ENCODE results near the gene ANKS4B.
"Not testable (repeated sequence)": the region's sequence is repeated elsewhere in the genome, so short reads cannot be mapped to it uniquely, and the experiment has no call there.

The ANKS4B gene

DNA sequence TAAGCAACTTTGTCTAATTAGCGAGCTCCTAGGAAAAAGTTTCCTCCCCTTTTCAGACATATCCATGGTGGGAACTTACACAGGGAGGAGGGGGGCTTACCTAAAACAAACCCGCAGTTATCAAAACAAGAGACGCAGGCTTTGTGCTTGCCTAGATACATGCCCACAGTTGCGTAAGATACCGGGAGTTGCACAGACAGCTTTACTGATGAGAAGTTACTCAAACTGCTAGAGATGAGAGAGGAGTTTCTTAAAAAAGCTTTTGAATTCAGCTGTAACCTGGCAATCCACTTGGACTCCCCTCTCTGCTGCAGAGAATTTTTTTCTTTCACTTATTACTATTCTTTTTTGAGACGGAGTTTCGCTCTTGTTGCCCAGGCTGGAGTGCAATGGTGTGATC lies 15.3 kb upstream of the ANKS4B start:
- no peak for DNase-seq (ENCODE audit: low spot score)

DNA sequence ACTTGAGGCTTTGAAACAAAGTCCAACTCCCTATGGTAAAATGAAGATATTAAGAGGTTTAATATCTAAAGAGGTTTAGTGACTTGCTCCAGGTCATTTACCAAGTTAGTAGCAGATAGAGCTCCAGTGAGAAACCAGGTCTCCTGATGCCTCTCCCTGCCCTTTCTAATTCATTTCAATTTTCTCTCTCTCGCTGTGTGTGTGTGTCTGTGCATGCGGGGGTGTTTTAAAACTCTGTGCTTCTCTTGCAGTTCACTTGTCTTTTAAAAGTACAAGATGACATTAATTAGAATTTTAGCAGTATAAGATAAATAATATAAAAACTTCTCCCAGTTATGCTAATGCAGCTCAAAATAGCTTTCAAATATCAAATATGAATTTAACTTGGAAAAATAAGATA lies 13.9 kb upstream of the ANKS4B start:
- DNase-seq (ENCODE audit: low spot score), result no peak

DNA sequence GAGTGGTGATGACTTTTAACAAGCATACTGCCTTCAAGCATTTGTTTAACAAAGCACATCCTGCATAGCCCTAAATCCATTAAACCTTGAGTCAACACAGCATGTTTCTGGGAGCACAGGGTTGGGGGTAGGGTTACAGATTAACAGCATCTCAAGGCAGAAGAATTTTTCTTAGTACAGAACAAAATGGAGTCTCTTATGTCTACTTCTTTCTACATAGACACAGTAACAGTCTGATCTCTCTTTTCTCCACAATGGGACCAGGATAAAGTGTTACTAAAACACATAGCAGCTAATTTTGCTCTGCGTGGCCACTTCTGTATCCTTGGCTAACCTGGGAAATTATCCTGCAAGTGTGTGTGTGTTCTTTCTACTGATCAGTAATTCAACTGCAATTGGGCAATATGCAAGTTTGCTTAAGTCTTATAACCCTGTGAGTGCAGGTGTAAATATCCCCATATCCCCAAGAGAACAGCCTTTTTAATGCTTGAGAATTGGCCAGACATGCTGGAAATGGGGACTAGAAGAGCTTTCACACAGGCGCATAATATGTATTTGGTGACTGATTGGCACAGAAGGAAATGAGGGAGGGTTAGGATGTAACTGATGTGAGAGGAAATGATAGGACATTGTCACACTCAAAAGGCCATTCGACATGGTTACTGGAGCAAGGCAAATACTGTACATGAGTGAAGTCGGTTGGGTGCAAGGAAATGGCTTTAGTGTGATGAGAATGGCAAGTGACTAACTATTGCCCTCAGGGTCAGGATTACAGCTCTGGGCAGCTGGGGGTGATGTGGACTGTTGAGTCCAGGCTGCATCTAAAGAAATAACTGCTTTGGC lies 10.8 kb upstream of the ANKS4B start:
- DNase-seq (ENCODE audit: low spot score), result no peak

DNA sequence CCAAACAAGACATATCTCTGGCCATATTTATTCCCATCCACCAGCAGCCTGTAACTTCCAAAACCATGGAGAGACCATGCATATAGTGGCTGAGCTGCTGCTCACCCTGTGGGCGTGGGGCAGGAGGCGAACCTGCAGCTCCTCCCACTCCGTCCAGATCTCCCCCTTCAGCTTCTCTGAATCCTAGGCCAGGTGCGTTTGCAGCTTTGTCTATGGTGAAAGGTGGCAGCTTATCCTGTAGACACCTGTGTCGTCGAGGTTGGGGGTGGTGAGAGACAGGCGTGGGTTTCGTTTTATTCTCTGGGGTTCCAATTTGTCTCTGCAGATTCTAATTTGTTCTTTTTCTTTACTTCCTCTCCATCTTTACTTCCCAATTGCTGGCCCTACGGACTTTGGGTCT lies 9.7 kb upstream of the ANKS4B start:
- no peak for DNase-seq (ENCODE audit: low spot score)

DNA sequence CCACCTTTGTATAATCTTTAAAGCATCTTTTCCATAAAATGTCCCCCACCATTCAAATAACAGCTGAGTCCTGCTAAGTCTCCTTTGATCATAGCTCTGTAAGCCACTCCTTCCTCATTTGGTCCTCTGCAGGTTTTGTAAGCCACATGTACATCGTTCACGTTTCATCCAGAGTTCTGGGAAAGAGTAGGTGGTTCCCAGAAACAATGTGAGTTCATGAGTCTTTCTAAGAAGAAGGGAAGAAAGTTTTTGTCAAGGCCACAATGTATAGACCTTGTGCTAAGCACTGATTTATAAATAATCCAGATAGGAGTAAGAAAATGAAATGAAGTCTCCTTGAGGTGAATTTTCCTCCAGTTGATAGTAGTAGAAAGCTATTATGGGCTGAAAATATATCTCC lies 8.7 kb upstream of the ANKS4B start:
- no peak for DNase-seq (ENCODE audit: low spot score)

DNA sequence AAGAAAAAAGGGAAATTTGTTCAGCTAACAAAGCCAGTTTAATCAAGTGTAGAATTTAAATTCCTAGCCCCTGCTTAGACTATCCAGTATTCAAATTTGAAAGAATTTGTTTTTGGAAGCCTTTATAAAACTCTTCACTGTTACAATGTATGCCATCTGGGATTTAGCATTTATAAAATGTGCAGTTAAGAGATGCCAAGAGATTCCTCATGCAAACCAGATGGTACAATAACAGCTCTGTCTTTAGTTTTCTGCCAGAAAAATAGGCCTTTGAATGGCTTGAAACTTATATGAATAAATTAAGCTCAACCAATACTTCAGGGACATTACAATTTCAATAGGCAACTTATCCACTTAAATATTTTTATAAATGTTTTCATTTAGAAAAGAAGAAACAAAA lies 6.8 kb upstream of the ANKS4B start:
- no peak for DNase-seq (ENCODE audit: low spot score)

DNA sequence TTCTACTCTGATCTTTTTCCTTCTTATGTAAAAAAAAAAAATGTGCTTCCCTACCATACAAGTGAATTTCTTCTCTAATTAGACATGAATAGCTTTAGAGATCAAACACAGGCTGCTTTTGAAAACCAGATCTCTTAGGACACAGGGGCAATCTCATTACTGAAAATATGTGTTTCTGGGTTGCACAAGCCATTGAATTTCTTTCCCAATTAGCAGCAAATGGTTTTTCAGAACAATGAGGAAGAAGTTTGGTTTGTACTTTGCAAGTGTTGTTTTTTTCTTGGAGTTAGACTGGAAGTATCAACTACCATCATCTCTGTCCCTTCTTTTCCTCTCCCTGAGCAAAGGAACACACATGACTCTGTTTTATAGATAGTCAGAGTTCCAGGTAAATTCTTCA lies 5.6 kb upstream of the ANKS4B start:
- no peak for DNase-seq (ENCODE audit: low spot score)

DNA sequence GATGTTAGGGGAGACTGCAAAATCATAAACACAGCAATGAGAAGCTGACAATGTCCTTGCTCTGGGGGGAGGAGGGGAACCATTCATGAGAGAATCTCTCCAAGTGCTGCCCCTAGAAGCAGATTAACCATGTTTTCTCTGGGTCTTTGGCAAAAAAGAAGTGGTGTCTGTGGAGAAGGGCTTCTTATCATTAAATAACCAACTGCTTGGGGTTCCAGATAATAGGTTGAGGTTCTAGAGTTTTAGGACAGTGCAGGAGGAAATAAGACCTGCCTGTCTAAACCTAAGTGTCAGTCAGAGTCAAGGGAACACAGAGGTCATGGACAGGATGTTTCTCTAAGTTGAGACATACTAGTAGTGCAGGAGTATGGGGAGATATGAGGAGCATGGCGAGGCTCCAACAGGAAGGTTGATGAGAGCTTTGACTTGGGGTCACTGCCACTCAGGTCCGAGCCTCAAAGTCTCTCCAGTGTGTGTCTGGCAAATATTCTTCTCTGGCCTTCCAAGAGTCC lies 5.1 kb upstream of the ANKS4B start:
- DNase-seq (ENCODE audit: low spot score), result no peak

DNA sequence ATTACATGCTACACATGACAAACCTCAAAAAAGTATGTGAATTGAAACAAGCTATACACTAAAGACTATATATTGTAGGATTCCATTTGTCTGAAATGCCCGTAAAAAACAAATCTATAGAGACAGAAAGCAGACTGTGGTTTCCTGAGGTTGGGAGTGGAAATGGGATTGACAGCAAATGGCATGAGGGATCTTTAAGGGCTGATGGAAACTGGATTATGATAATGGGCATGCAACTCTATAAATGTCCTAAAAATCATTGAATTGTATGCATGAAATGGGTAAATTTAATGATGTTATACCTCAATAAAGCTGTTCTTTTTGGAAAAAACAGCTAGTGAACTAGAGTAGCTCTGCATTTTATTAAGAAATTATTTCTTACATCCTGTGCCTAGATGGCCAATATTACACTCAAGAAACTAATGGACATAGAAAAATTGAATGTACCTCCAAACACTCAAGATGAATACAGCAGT lies 416 bp upstream of the ANKS4B start:
- DNase-seq (ENCODE audit: low spot score), result no peak

DNA sequence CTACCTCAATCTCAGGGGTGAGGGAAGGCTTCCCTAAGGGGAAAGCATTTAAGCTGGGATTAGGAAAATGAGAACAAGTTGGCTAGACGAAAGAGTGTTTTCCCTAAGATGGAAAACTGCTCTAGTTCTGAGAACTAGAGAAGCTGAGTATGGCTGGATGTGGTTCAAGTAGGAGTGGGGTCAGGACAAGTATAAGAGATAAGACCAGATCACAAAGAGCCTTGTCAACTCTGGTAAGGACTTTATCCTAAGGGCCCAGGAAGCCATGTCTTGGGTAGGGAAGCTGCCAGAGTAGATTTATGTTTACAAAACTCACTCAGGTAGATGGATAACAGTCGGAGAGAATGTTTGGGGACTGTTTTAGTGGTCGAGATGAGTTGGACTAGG lies 1.7 kb downstream of the ANKS4B start:
- no peak for DNase-seq (ENCODE audit: low spot score)

DNA sequence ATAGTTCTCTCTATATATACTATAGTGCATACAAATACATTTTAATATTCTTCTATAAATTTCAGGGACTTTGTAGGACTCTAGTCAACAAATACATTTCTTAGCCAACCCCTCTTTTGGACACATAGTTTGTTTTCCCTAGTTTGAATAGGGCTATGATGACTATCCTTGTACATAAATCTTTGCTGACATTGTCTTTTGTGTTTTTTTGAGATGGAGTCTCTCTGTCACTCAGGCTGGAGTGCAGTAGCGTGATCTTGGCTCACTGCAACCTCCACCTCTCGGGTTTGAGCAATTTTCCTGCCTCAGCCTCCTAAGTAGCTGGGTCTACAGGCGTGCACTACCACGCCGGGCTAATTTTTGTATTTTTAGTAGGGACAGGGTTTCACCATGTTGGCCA lies 3.3 kb downstream of the ANKS4B start:
- DNase-seq (ENCODE audit: low spot score), result no peak

DNA sequence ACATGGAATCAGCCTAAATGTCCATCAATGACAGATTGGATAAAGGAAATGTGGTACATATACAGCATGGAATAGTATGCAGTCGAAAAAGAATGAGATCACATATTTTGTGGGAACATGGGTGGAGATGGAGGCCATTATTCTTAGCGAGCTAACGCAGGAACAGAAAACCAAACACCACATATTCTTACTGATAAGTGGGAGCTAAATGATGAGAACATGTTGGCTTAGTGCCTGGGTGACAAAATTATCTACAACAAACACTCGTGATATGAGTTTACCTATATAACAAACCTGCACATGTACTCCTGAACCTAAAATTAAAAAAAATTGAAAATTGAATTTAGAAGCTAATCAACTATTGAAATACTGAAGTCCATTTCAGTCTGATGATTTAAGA lies 6.1 kb downstream of the ANKS4B start:
- no peak for DNase-seq (ENCODE audit: low spot score)

DNA sequence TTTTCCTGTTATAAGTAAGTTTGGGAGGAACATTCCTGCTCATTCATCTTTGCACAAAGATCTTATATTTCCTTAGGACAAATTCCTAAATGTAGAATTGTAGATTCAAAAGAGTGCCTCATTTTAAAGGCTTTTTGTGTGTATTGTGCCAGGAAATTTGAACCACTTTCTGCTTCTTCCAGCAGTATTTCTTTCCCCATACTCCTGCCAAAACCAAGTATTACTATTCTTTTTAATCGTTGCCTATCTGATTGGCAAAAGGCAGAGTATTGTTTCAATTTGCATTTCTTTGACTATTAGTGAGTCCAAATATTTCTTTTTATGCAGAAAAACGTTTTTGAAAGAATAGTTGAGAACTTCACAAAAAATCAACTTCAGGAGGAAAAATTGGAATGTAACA lies 9.3 kb downstream of the ANKS4B start:
- no peak for DNase-seq (ENCODE audit: low spot score)

DNA sequence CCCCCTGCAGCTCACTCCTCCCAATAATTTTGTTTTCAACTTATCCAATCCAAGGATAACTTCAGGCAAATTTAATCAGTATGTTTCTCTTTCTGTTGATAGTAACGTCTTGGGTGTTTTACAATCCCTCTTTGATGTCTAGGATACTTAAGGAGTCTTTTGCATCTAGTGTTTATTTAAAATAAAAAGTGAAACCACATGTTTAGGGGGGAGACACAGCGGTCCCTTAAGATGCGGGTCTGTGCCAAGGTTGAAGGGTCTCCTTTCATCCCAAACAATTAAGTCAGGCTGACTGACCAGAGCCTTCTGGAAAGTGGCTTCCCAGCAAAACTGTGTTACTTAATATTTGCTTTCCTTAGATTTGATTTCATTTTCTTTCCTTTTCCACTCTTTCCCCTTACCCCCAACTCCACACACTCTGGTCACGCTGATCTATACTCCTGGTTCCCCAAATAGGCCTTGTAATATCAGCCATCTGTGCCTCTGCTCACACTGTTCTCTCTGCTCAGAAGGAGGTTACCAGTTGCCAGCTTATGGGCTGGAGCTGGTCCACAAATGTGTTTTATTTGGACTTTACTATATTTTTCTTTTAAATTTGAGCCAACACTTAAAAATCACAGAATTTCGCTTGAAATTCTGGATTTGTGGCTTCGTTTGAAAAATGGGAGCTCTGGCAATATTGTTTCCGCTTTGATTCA lies 11.2 kb downstream of the ANKS4B start:
- DNase-seq (ENCODE audit: low spot score), result no peak

DNA sequence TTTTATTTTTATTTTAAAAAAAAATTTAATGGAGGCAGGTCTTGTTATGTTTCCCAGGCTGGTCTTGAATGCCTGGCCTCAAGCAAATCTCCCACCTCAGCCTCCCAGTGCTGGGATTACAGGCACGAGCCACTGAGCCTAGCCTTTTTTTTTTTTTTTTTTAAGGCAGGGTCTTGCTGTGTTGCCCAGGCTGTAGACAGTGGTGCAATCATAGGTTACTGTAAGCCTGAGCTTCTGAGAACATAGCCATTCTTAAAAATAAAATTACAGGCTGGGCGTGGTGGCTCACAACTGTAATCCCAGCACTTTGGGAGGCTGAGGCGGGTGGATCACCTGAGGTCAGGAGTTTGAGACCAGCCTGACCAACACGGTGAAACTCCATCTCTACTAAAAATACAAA lies 14.7 kb downstream of the ANKS4B start:
- not testable (repeated sequence) for DNase-seq (ENCODE audit: low spot score)

DNA sequence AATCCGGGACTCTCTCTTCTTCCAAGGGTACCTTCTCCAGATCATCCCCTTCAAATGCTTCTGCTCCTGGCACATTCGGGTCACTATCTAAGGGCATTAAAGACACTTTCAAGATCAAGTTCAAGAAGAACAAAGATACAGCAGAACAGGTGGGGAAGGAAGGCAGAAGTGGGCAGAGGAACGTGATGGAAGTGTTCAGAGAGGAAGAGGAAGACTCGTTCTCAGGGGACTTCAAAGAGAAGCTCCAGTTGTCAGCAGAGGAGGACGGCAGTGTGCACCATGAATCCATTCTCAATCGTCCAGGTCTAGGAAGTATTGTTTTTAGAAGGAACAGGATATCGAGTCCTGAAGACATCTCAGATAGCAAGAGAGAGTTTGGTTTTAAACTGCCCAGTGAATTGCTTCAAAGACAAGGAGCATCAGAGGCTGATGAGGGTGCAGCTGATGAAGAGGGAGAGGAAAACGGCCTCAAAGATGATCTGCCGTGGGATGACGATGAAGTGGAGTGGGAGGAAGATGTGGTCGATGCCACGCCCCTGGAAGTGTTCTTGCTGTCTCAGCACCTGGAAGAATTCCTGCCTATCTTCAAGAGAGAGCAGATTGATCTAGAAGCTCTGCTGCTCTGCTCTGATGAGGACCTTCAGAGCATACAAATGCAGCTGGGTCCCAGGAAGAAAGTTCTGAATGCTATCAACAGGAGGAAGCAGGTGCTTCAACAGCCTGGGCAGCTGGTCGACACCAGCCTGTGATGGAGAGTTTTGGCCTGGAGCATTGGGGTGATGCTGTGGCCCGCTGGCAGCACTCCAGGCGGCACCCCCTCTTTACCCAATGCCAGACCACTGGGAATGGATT lies 16.8 kb downstream of the ANKS4B start:
- no peak for DNase-seq (ENCODE audit: low spot score)

DNA sequence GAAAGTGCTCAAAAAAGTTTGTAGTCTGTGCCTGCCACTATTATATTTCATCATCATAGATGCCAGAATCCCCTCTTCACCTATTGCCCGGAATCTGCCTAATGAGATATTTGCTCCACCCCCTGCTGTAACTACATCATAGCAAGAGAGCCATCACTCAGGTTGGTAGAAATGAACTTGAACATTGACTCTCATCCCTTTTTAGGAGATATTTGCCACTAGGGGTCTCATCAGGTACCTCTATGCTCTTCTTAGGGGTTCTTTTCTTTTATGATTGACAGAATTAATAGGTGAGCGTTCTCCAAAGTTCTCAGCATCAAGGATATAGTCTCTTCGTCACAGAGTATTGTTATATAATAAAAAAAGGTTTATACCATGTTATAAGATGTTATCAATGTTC lies 20.0 kb downstream of the ANKS4B start:
- no peak for DNase-seq (ENCODE audit: low spot score)

DNA sequence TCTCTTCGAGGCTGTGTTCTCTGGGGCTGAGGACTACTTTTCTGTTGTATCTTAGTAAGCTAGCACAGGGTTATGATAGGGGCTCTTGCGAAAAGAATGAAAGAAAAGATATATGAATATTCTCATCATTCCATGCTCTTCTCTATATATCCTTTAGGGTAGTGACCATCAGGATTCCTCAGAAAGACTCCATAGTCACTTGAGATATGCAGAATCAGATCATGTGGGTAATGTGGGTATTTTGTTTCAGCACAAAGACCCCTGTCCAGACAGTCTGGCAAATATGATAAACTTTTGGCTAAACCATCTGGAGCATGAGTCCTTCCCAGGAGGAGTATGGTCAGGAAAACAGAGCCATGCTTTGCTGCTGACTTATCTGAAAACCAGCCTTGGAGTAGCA lies 23.1 kb downstream of the ANKS4B start:
- DNase-seq (ENCODE audit: low spot score), result no peak

DNA sequence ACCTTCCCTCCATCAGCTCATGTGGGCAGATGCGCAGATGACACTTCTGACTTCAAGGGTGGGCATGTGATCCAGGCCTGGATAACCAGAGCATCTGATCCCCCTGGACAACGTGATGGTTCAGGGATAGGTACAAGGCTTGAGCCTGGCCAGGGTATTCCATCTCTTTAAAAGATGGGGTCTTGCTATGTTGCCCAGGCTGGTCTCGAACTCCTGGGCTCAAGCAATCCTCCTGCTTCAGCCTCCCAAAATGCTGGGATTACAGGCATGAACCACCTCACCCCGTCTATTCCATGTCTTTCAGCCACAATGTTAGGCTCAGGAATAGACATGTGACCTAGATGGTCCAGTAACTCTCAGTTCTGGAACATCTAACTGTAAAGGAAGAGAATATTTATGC lies 23.8 kb downstream of the ANKS4B start:
- no peak for DNase-seq (ENCODE audit: low spot score)

DNA sequence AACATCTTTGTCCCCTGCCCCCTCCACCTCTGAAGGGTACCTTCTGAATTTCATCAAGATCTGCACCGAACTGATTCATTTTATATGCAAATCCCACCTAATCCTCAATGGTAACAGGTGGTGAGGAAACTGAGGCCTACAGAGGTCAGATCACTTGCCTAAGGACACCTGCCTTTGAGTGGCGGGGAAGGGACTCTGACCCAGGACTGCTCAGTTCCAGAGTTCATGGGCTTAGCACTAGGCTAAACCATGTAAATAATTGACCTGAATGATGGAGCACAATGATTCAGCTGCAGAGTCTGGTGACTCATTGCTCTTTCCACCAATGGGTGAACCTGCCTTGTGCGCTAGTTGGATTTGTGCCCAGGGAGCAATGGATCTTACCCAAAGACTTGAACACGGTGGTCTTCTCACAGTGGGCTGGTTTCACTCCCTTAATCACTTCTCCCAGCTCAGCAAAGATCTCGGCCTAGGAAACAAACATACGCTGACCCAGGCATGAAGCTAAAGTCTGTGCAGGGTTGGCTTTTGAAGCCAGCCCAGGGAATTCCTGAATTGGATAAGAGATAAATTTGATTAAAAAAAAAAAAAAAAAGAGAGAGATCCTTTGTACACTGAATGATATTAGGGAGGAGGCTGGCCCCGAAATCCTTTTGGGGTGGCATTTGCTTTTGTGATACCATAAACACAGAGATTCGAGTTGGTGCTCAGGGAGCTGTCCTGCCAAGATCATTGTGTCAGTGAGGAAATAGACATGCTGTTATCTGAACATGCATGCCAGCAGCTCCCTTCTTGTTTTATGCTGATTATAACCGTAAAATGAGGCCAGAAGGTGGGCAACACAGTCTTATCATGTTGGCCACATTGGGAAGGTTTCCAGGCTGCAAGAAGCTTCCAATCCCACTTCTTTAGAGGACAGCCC lies 27.6 kb downstream of the ANKS4B start:
- DNase-seq (ENCODE audit: low spot score), result no peak
